Measurements from ENCODE around the gene CREB1.
"Not testable (repeated sequence)": the region's sequence is repeated elsewhere in the genome, so short reads cannot be mapped to it uniquely, and the experiment has no call there.

Gene CREB1

GRCh38 chr2:207529330-207530159 lies at the start of gene CREB1:
CREB1 (plus strand) TSS chr2:207529962; CDS start chr2:207555636, 25,674 bp downstream.
- DNase-seq (ENCODE audit: low read depth in 2 of 2), result peak; percentile 98

DNA sequence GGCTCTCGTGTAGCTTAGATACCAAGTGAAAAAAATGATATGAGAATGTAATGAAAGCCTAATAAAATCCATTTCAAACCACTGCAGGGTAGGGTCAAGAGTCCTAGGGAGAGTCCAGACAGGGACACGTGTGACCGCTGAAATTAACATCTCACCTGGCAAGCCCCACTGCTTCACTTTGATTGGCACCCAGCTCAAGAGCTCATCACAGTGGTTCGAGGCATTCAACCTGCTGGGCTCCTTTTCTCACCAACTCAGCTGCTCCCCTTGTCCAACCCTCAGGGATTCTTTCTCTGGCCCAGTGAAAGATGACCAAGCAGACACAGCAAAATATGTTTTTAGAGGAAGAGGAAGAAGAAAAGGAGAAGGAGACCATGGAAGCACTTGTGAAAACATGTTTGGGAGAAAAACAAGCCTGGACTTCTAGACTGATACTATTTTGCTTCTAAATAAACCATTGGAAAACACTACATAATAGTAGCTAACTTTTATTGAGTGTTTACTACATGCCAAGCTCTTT lies 49.2 kb upstream of the CREB1 start:
- DNase-seq (ENCODE audit: low read depth in 2 of 2), result no peak

GRCh38 chr2:207481924-207482323 lies 47.8 kb upstream of the CREB1 start:
- no peak for DNase-seq (ENCODE audit: low read depth in 2 of 2)

DNA sequence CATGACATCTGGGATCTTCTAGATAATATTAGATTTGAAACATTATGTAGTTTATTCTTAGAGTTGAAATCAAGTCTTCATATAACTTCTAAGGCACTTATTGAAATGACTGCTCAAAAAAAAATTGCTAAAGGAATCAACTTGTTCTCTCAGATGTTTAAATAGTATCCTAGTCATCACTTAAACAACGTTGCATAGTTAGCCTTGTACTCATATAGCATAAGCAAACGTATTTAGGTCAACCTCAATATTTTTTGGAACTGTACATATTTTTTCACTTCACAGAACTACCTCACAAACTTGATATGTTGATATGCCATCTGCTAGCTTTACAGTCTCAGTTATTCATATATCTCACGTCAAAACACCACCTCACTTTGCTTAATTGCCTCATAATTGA lies 47.1 kb upstream of the CREB1 start:
- no peak for DNase-seq (ENCODE audit: low read depth in 2 of 2)

DNA sequence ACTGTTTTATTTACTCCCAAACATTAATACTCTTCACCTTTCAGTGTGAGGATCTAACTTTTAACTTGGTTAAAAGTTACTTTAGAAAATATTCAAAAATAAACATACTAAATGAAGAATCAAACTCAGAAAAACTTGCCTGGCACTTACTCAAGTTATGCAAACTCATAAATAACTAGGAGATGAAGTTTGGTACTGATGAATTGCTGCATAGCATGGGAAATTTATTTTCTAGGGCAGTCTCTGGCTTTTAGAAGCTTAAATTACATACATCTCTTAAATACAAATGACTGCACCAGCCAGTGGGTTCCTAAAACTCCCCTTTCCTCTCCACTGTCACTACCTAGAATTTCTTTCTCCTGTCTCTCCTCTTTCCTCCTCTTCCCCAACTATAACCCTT lies 46.7 kb upstream of the CREB1 start:
- no peak for DNase-seq (ENCODE audit: low read depth in 2 of 2)

DNA sequence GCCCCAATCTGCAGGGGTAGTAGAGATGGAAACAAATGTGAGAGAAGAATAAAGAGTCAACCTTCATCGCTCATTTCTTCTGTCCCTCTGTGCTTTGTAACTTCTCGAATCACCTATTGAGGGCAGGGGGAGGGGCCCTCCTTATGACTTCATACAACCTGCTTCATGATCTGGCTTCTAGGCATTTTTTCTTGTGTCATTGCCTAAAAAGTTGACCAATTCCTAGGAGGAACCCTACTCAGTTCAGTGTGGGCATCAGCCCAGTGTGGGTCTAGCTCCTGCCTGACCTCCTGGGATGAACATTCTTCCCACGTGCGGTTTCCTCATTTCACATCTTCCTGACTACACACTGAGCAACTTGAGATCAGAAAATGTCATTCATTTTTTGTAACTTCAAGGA lies 46.3 kb upstream of the CREB1 start:
- DNase-seq (ENCODE audit: low read depth in 2 of 2), result no peak

DNA sequence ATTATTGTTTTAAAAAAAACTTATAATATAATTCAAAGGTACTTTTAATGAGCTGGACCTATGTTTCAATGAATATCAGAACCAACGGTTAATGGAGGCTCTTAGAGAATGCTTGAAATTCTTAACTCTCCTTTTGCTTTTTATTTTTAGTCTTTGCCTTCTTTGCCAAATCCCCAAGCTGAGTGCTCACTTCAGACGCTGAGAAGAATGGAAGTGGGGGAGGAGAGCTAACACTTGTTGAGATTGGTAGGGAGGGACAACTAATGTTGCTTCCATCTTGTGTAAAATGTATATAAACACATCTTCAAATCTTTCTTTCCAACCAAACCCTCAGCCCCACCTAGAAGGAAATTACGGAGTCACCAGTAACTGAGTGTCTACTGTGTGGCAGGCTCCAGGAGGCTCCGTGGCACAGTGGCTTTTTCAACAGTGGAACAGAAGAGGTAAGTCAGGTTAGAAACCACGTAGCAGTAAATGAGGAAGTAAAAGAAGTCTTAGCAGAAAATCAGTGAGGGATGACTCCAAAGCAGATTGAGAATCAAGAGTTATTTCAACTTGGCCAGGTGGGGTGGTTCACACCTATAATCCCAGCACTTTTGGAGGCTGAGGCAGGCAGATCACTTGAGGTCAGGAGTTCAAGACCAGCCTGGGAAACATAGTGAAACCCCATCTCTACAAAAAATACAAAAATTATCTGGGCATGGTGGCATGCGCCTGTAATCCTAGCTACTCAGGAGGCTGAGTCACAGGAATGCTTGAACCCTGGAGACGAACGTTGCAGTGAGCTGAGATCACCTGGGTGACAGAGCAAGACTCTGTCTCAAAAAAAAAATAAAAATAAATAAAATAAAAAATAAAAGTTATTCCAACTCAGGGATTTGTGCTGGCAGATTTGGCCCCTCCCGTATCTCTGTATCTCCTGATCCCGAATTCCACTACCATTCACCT lies 45.0 kb upstream of the CREB1 start:
- no peak for DNase-seq (ENCODE audit: low read depth in 2 of 2)

GRCh38 chr2:207487650-207488311 lies 42.0 kb upstream of the CREB1 start:
- DNase-seq (ENCODE audit: low read depth in 2 of 2), result peak; percentile 87 to 88

DNA sequence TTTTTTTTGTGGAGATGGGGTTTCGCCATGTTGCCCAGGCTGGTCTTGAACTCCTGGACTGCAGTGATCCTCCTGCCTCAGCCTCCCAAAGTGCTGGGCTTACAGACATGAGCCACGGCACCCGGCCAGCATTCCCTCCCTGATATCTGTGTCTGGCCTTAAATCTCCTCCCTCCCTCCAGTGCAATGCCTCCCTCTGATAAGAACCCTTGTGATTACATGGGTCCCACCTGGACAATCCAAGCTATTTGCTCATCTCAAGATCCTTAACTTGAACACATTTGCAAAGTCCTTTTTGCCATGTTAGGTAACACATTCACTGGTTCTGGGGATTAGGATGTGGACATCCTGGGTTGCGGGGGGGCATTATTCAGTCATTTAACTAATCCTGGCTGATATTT lies 40.5 kb upstream of the CREB1 start:
- DNase-seq (ENCODE audit: low read depth in 2 of 2), result no peak

DNA sequence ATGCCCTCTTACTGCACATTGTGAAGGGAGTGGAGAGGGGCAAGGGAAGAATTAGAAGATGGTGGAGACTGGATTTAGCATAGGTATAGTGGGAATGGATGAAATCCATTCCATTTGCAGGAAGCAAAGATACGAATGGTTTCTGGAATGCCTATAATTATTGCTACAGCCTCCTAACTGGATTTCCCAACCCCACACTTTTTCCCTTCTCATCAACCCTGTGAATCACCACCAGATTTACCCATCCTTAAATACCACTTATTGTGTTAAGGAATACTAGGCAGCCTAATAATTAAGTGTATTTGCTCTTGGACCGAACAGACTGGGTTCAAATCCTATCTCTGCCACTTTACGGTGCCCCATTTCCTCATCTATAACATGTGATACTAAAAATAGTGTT lies 39.3 kb upstream of the CREB1 start:
- no peak for DNase-seq (ENCODE audit: low read depth in 2 of 2)

DNA sequence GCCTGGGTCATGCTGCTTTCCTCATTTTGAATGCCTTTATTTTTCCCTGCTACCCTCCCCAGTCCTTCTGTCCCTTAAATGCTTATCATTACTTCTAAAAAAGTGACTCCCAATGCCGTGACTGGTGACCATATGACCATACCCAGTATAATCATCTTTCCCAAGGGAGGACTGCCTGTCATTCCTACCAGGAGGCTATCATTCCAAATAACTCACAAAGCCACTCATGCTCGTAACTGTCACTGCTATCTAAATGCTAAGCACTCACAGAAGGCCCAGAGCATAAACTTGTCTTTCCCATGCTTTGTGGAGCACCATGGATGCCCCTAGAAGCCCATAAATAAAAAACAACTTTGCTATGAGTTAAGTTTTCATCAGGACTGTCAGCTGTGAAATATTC lies 38.7 kb upstream of the CREB1 start:
- no peak for DNase-seq (ENCODE audit: low read depth in 2 of 2)

- no peak for DNase-seq (ENCODE audit: low read depth in 2 of 2)
Measured at GRCh38 chr2:207491956-207492355, 37.8 kb upstream of the CREB1 start.

- DNase-seq (ENCODE audit: low read depth in 2 of 2), result no peak
Measured at GRCh38 chr2:207492461-207492860, 37.3 kb upstream of the CREB1 start.

GRCh38 chr2:207494137-207494536 lies 35.6 kb upstream of the CREB1 start:
- no peak for DNase-seq (ENCODE audit: low read depth in 2 of 2)

DNA sequence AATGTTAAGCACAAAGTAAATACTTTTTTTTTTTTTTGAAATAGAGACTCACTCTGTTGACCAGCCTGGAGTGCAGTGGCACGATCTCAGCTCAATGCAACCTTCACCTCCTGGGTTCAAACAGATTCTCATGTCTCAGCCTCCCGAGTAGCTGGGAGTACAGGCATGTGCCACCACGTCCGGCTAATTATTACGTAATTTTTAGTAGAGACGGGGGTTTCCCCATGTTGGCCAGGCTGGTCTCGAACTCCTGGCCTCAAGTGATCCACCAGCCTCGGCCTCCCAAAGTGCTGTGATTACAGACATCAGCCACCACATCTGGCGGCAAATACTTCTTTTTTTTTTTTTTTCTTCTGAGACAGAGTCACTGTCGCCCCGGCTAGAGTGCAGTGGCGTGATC lies 32.8 kb upstream of the CREB1 start:
- DNase-seq (ENCODE audit: low read depth in 2 of 2), result not testable (repeated sequence)

DNA sequence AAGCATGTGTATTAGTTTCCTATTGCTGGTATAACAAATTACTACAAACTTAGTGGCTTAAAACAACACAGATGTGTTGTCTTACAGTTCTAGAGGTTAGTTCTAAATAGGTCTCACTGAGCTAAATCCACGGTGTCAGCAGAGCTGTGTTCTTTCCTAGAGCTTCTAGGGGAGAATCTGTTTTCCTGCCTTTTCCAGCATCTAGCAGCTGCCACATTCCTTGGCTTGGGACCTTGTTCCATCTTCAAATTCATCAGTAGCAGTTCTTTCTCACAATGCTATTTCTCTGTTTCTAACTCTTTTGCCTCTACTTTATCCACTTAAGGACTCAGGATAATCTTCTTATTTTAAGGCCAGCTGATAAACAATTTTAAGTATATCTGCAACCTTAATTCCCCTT lies 32.2 kb upstream of the CREB1 start:
- DNase-seq (ENCODE audit: low read depth in 2 of 2), result no peak

DNA sequence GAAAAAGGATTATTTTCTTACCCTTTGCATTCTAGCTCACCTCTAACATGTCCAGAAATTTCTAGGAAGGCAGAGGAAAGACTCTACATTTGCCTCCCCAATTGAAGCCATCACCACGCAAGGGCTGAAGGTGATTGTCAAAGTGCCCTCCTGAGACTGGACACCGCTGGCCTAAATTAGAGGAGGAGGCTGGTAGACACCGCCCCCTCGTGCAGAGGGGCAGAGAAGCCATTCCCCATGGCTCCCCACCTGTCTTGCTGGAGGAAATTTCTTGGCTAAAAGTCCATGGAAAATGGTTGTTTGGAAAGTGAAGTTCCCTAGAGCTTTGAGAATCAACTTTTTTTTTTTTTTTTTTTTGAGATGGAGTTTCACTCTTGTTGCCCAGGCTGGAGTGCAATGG lies 31.3 kb upstream of the CREB1 start:
- no peak for DNase-seq (ENCODE audit: low read depth in 2 of 2)

DNA sequence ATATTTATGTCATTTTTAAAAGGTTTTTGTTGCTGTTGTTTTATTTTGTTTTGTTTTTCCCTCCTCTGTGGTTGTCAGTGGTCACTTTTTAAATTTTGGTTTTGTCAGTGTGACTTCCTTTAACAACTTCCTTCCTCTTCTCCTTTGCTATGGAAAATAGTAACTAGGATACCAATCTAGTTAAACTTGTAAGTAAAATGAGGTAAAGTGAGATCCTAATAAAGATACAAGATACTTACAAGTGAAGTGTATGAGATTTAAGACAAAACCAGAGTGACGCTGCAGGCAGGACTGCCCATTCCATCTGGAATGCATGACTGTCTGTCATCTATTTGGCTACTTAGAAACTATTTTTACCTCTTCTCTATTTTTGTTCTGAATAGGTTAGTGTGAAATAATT lies 30.6 kb upstream of the CREB1 start:
- DNase-seq (ENCODE audit: low read depth in 2 of 2), result no peak

GRCh38 chr2:207501802-207502576 lies 27.8 kb upstream of the CREB1 start:
- no peak for DNase-seq (ENCODE audit: low read depth in 2 of 2)

DNA sequence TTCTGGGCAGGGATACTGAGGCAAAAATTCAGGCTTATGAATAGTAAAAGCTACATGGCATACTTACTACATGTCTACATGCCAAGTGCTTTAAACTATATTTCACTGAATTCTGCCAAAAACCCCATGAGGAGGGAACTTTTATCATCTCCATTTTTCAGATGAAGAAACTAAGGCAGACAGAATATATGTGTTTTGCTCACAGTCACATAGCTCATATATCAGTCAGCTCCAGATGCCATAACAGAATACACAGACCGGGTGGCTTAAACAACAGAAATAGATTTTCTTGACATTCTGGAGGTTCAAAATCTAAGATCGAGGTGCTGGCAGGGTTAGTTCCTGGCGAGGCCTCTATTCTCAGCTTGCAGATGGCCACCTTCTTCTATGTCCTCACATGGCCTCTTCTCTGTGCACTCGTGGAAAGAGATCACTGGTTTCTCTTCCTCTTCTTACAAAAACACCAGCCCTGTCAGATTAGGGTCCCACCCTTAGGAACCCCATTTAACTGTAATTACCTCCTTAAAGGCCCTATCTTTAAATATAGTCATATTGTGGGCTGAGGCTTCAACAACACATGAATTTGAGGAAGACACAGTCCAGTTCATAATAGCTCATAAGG lies 27.1 kb upstream of the CREB1 start:
- no peak for DNase-seq (ENCODE audit: low read depth in 2 of 2)

- no peak for DNase-seq (ENCODE audit: low read depth in 2 of 2)
Measured at GRCh38 chr2:207503234-207503633, 26.5 kb upstream of the CREB1 start.
